ENCODE data around the gene TF.

Gene TF

GRCh38 chr3:133820129-133820528 lies 73.9 kb downstream of the TF start:
- DNase-seq = no peak

GRCh38 chr3:133820889-133821675 lies 74.9 kb downstream of the TF start:
- no peak for DNase-seq

GRCh38 chr3:133821767-133822638 lies 75.8 kb downstream of the TF start:
- no peak for DNase-seq

GRCh38 chr3:133824961-133825485 lies 78.8 kb downstream of the TF start:
- no peak for DNase-seq

GRCh38 chr3:133825969-133826727 lies 80.0 kb downstream of the TF start:
- no peak for DNase-seq

- DNase-seq = peak; percentile 65 to 79
Observed at GRCh38 chr3:133827136-133827535, 80.9 kb downstream of the TF start.

- no peak for DNase-seq
Observed at GRCh38 chr3:133827684-133828083, 81.5 kb downstream of the TF start.

GRCh38 chr3:133828576-133829309 lies 82.5 kb downstream of the TF start:
- DNase-seq = peak; percentile 33 to 54

- peak in 1 of 2 experiments; percentile 54 for DNase-seq
Observed at GRCh38 chr3:133829310-133829707, 83.1 kb downstream of the TF start.

GRCh38 chr3:133830071-133830470 lies 83.9 kb downstream of the TF start:
- DNase-seq = no peak

- no peak for DNase-seq
Observed at GRCh38 chr3:133831966-133832801, 86.0 kb downstream of the TF start.

- no peak for DNase-seq
Observed at GRCh38 chr3:133832802-133833144, 86.6 kb downstream of the TF start.

- no peak for DNase-seq
Observed at GRCh38 chr3:133833267-133833666, 87.1 kb downstream of the TF start.

- DNase-seq = no peak
Observed at GRCh38 chr3:133833880-133834620, 87.9 kb downstream of the TF start.

GRCh38 chr3:133834621-133835417 lies 88.6 kb downstream of the TF start:
- no peak for DNase-seq

- no peak for DNase-seq
Observed at GRCh38 chr3:133835418-133835743, 89.2 kb downstream of the TF start.

- no peak for DNase-seq
Observed at GRCh38 chr3:133835961-133836360, 89.8 kb downstream of the TF start.

GRCh38 chr3:133836497-133837158 lies 90.4 kb downstream of the TF start:
- DNase-seq = no peak

Data from cerebellar nuclear complex (tissue), 1 donor.